GM23338 (cell line): ENCODE measurements around the gene NUMBL. TPM values are rescaled to one million over a fixed set of nuclear protein-coding genes. Genes with fewer than 3 reads are reported as not detected.

Experiments used
- ATAC-seq: fragments of 200-7000 bp; cut with Tn5 transposase; 3 replicates; pipeline ENCODE4 v1.9.1; 2020
- DNase-seq: peaks from one replicate; pipeline ENCODE4 v3.0.0-alpha.2; 2015; ENCODE audit warnings: low spot score
- H2AFZ ChIP-seq: fragments of 200-600 bp; sonication (generic); 2 replicates; pipeline ENCODE4 v1.8.0; 2016; ENCODE audit warnings: antibody characterized with exemption, mild to moderate bottlenecking, moderate library complexity
- H3F3A ChIP-seq: fragments of 200-600 bp; sonication (generic); replicated peaks from 2 replicates; pipeline ENCODE4 v1.8.0; 2017; ENCODE audit warnings: antibody characterized with exemption, mixed run types, low read depth
- H3K27ac ChIP-seq: fragments of 200-600 bp; sonication (generic); 2 replicates; pipeline ENCODE4 v1.6.1; 2016; ENCODE audit warnings: low read depth
- H3K27me3 ChIP-seq: fragments of 200-600 bp; sonication (generic); 2 replicates; pipeline ENCODE4 v1.8.0; 2016; ENCODE audit warnings: mild to moderate bottlenecking, mixed run types, moderate library complexity; ENCODE audit not compliant: insufficient read depth
- H3K36me3 ChIP-seq: fragments of 200-600 bp; sonication (generic); 2 replicates; pipeline ENCODE4 v1.8.0; 2016; ENCODE audit warnings: mild to moderate bottlenecking; ENCODE audit not compliant: insufficient read depth
- H3K4me1 ChIP-seq: fragments of 200-600 bp; sonication (generic); 2 replicates; pipeline ENCODE4 v1.8.0; 2016; ENCODE audit warnings: mild to moderate bottlenecking, moderate library complexity; ENCODE audit not compliant: insufficient read depth
- H3K4me2 ChIP-seq: fragments of 200-600 bp; sonication (generic); 2 replicates; pipeline ENCODE4 v1.7.1; 2017; ENCODE audit warnings: mixed run types
- H3K4me3 ChIP-seq: fragments of 200-600 bp; sonication (generic); 2 replicates; pipeline ENCODE4 v1.6.1; 2016; ENCODE audit warnings: mixed run types
- H3K79me2 ChIP-seq: fragments of 200-600 bp; sonication (generic); replicated peaks from 2 replicates; pipeline ENCODE4 v1.8.0; 2017; ENCODE audit warnings: mild to moderate bottlenecking; ENCODE audit not compliant: insufficient read depth
- H3K9me2 ChIP-seq: fragments of 200-600 bp; sonication (generic); 2 replicates; pipeline ENCODE4 v1.8.0; 2017; ENCODE audit not compliant: insufficient read depth
- H4K20me1 ChIP-seq: fragments of 200-600 bp; sonication (generic); replicated peaks from 2 replicates; pipeline ENCODE4 v1.8.0; 2017; ENCODE audit warnings: mild to moderate bottlenecking; ENCODE audit not compliant: insufficient read depth
- H3K27ac Mint-ChIP-seq: 2 replicates; pipeline ENCODE4 v1.8.0; 2020; ENCODE audit warnings: inconsistent platforms, mild to moderate bottlenecking, moderate library complexity, mixed read lengths
- H3K27me3 Mint-ChIP-seq: 3 replicates; pipeline ENCODE4 v1.8.0; 2022; ENCODE audit warnings: low read depth, mild to moderate bottlenecking, moderate library complexity, mixed read lengths, inconsistent platforms; ENCODE audit not compliant: insufficient read depth, poor library complexity
- H3K36me3 Mint-ChIP-seq: 3 replicates; pipeline ENCODE4 v1.8.0; 2021; ENCODE audit warnings: low read depth, mild to moderate bottlenecking, inconsistent platforms, moderate library complexity, mixed read lengths
- H3K4me1 Mint-ChIP-seq: 3 replicates; pipeline ENCODE4 v1.8.0; 2020; ENCODE audit warnings: mild to moderate bottlenecking, inconsistent platforms, mixed read lengths
- H3K4me3 Mint-ChIP-seq: 3 replicates; pipeline ENCODE4 v1.8.0; 2021; ENCODE audit warnings: moderate library complexity, mild to moderate bottlenecking, inconsistent platforms, mixed read lengths
- H3K9me3 Mint-ChIP-seq: 3 replicates; pipeline ENCODE4 v1.8.0; 2020; ENCODE audit warnings: moderate library complexity, mild to moderate bottlenecking, inconsistent platforms, mixed read lengths
- CREB1 ChIP-seq: fragments of 250-450 bp; sonication (Bioruptor Pico); IDR thresholded peaks from 2 replicates; pipeline ENCODE4 v1.5.0; 2020; ENCODE audit warnings: low read depth, mild to moderate bottlenecking, moderate library complexity
- CTCF ChIP-seq, 2 experiments: fragments of 200-600 bp in 1 of 2; sonication (generic) in 1 of 2; conservative IDR thresholded peaks; 2 replicates each; pipeline versions ENCODE4 v1.5.1 to v1.6.1; 2016 to 2017; ENCODE audit warnings: antibody characterized with exemption in 2 of 2, low read depth in 2 of 2, mild to moderate bottlenecking in 2 of 2, moderate library complexity in 1 of 2
- ETS1 ChIP-seq: IDR thresholded peaks from 2 replicates; pipeline ENCODE4 v1.6.1; 2016; ENCODE audit warnings: antibody characterized with exemption
- EZH2 ChIP-seq: fragments of 200-600 bp; sonication (generic); IDR thresholded peaks from one replicate; pipeline ENCODE4 v1.8.0; 2017; ENCODE audit warnings: antibody characterized with exemption, mild to moderate bottlenecking, low read depth; ENCODE audit not compliant: unreplicated experiment
- EZH2phosphoT487 ChIP-seq: fragments of 200-600 bp; sonication (generic); IDR thresholded peaks from one replicate; pipeline ENCODE4 v1.8.1; 2018; ENCODE audit warnings: antibody characterized with exemption; ENCODE audit not compliant: unreplicated experiment
- JUNB ChIP-seq: IDR thresholded peaks from one replicate; pipeline ENCODE4 v1.6.1; 2016; ENCODE audit warnings: antibody characterized with exemption; ENCODE audit not compliant: unreplicated experiment
- NANOG ChIP-seq: IDR thresholded peaks from 2 replicates; pipeline ENCODE4 v1.6.1; 2016; ENCODE audit warnings: antibody characterized with exemption, borderline replicate concordance
- POLR2AphosphoS5 ChIP-seq: IDR thresholded peaks from 2 replicates; pipeline ENCODE4 v1.6.1; 2016; ENCODE audit warnings: antibody characterized with exemption, low read depth
- REST ChIP-seq: IDR thresholded peaks from one replicate; pipeline ENCODE4 v1.6.1; 2018; ENCODE audit warnings: antibody characterized with exemption; ENCODE audit not compliant: unreplicated experiment
- STAT1 ChIP-seq: IDR thresholded peaks from one replicate; pipeline ENCODE4 v1.6.1; 2016; ENCODE audit warnings: antibody characterized with exemption; ENCODE audit not compliant: unreplicated experiment
- ZNF114 ChIP-seq: fragments of 250-450 bp; sonication (Bioruptor Pico); IDR thresholded peaks from 2 replicates; pipeline ENCODE4 v1.5.0; 2020; ENCODE audit warnings: mild to moderate bottlenecking, moderate library complexity
- ZNF331 ChIP-seq: fragments of 250-450 bp; sonication (Bioruptor Pico); IDR thresholded peaks from 2 replicates; pipeline ENCODE4 v1.5.0; 2020; ENCODE audit warnings: low read depth, mild to moderate bottlenecking, moderate library complexity
- ZNF462 ChIP-seq: fragments of 250-450 bp; sonication (Bioruptor Pico); IDR thresholded peaks from 2 replicates; pipeline ENCODE4 v1.5.0; 2020; ENCODE audit warnings: mild to moderate bottlenecking, moderate library complexity
- polyA plus RNA-seq: library from polyadenylated mRNA; unstranded; fragments of >200 nt; fragmentation: Nextera tagmentation; extraction: Ambion mirVana; gene quantifications from 2 replicates; pipeline ENCODE4 v1.2.1, GENCODE V29; 2016
- total RNA-seq: library from RNA; depleted of rRNA; stranded (reverse); fragments of >200 nt; shearing (Covaris generic); gene quantifications from 2 replicates; pipeline ENCODE4 v1.2.3, GENCODE V29; 2014

Gene NUMBL
- total and polyA plus RNA-seq, 2 experiments from 2014 or later: 8.5 to 28.5 TPM

GRCh38 chr19:40733149-40733548 is 42.7 kb upstream of the NUMBL start:
- Histone ChIP-seq H3K4me2 (no peak overlapping the region), H3K79me2 (no peaks in the 10 kb centered on the region), H2AFZ (no peak overlapping the region), H3K9me2 (no peaks in the 10 kb centered on the region), H4K20me1 (no peaks in the 10 kb centered on the region; the same call in 1 of the 2 replicates), H3K4me1 (no peaks in the 10 kb centered on the region), H3K27ac (no peak overlapping the region), H3K27me3 (no peaks in the 10 kb centered on the region), H3F3A (no peaks in the 10 kb centered on the region), H3K36me3 (peaks cover 15% of the 10 kb centered on the region), H3K4me3 (no peak overlapping the region)
- peaks cover 4% of the 10 kb centered on the region for H3K27me3 Mint-ChIP-seq
- ATAC-seq: no peak
- H3K4me1 Mint-ChIP-seq: no peaks in the 10 kb centered on the region
- no peak overlapping the region for H3K27ac Mint-ChIP-seq
- no peaks in the 10 kb centered on the region for H3K9me3 Mint-ChIP-seq
- no peak for DNase-seq
- no peak overlapping the region for H3K4me3 Mint-ChIP-seq
- TF ChIP-seq POLR2AphosphoS5 (no peak), JUNB (no peak), CTCF (conservative IDR thresholded peaks at IDR 0.05; ENCODE audit: low read depth in 2 of 2) (no peak), ETS1 (no peak), EZH2 (no peak), ZNF331 (no peak), STAT1 (no peak), NANOG (no peak), CREB1 (CRISPR knock-in tag) (no peak), EZH2phosphoT487 (no peak), REST (no peak), ZNF462 (CRISPR knock-in tag) (no peak), ZNF114 (CRISPR knock-in tag) (no peak)
- peaks cover 52% of the 10 kb centered on the region for H3K36me3 Mint-ChIP-seq
